SH-SY5Y (cell line): ENCODE measurements around the gene LARGE1.

Experiments used
- GATA2 ChIP-seq: IDR thresholded peaks from 2 replicates; pipeline ENCODE4 v1.6.1; 2011; ENCODE audit warnings: mild to moderate bottlenecking, low read depth, low read length
- GATA3 ChIP-seq: IDR thresholded peaks from 2 replicates; pipeline ENCODE4 v1.6.1; 2011; ENCODE audit warnings: low read depth, mild to moderate bottlenecking, low read length, moderate library complexity

LARGE1 gene

GRCh38 chr22:33300165-33300564 lies 620.1 kb downstream of the LARGE1 start:
- no peak for TF ChIP-seq GATA3
- TF ChIP-seq GATA2, result no peak

- TF ChIP-seq GATA3, result no peak
- no peak for TF ChIP-seq GATA2
Observed at GRCh38 chr22:33299245-33299956, 620.9 kb downstream of the LARGE1 start.

DNA sequence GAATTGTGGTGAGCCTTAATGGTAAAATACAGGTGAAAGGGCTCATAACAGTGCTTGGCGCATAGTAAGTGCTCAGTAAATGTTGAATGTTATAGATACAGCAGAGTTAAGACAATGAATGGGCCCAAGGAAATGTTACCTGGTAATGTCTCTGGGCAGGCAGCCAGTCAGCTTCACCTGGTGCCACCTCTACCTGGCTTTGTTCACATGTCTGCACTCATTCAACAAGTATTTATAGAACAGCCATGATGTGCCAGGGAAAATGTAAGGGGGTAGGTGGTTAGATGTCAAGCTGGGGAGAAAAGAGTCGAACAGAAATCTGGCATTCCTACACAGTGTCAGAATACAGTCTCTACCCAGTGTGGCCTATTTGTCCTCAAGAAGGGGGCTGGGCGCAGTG lies 623.3 kb downstream of the LARGE1 start:
- no peak for TF ChIP-seq GATA2
- TF ChIP-seq GATA3, result no peak

- TF ChIP-seq GATA3, result no peak
- TF ChIP-seq GATA2, result no peak
Observed at GRCh38 chr22:33288078-33288477, 632.2 kb downstream of the LARGE1 start.

- no peak for TF ChIP-seq GATA2
- TF ChIP-seq GATA3, result no peak
Observed at GRCh38 chr22:33275073-33275443, 645.2 kb downstream of the LARGE1 start.

DNA sequence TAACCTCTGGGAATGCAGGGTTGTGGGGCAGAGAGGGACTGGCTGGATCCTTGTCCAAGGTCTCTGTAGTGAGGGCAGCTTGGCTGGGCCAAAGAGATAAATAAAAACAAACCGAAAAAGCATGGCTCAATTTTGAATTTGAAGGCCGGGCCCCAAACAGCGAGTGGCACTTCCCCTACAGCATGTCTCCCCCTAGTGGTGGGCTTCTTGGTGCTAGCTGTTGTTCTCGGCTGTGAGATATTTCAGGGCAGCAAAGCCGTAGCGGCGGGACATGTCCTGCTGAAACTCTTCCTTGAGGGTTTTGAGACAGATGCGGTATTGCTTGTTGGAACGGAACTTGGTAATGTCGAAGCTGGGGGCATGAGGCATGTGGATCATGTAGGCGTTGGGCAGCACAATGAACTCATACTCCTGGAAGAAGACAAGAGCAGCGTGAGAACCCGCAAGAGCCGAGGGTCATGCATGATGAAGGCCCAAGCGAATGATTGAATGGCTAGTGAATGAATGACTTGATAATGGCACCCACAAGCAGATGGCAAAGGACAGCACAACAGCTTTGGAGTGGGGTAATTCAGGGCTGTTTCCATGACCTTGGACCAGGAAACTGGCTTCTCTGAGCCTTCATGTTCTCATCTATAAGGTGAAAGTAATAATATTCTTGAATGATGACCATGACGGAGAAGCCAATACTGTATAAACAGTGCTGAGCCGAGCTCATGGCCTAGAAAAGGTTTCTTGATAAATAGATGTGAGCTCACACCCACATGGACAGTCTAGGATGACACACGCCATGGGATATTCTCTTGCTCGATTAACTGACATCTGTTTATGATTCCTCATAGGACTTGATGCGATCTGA lies 645.8 kb downstream of the LARGE1 start:
- no peak for TF ChIP-seq GATA2
- TF ChIP-seq GATA3, result no peak

- TF ChIP-seq GATA2, result no peak
- no peak for TF ChIP-seq GATA3
Observed at GRCh38 chr22:33272871-33273270, 647.4 kb downstream of the LARGE1 start.

DNA sequence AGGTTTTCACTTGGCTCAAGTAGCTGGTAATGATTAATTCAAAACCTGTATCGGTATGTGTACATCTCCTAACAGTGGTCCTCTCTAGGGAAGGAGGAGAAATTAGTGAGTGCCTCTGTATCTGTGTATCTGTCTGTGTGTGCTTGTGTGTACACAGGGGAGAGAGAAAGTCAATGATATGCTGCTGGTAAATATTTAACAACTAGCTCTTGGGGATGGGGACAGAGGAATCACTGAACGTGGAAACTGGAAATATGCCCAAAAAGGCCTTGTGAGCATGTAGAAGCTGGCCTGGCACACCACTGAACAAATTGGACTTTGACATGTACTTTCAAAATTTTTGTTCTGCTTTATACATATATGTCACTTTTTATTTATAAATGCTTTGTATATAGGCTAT lies 648.1 kb downstream of the LARGE1 start:
- no peak for TF ChIP-seq GATA2

- no peak for TF ChIP-seq GATA3
- TF ChIP-seq GATA2, result no peak
Observed at GRCh38 chr22:33271390-33272161, 648.7 kb downstream of the LARGE1 start.

GRCh38 chr22:33270596-33270995 lies 649.7 kb downstream of the LARGE1 start:
- TF ChIP-seq GATA2, result no peak
- no peak for TF ChIP-seq GATA3

DNA sequence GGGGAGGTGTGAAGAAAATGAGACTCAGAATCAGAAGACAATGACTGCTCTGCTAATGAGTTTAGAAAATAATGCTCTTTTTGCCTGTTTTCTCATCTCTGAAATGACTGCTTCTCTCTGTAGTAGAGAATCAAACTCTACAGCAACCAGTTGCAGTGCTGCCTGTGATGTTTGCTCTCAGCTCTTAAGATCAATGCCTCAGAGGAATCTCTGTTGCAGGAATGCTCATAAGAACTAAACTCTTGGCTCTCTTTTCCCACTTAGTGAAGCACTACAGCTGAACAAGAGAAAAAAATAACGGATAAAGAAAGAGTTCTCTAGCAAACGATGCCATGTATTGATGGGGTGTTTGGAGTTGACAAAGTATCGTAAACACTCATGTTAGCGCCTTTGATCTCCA lies 658.6 kb downstream of the LARGE1 start:
- TF ChIP-seq GATA2, result no peak
- TF ChIP-seq GATA3, result no peak

- no peak for TF ChIP-seq GATA2
- no peak for TF ChIP-seq GATA3
Observed at GRCh38 chr22:33260498-33260897, 659.8 kb downstream of the LARGE1 start.

DNA sequence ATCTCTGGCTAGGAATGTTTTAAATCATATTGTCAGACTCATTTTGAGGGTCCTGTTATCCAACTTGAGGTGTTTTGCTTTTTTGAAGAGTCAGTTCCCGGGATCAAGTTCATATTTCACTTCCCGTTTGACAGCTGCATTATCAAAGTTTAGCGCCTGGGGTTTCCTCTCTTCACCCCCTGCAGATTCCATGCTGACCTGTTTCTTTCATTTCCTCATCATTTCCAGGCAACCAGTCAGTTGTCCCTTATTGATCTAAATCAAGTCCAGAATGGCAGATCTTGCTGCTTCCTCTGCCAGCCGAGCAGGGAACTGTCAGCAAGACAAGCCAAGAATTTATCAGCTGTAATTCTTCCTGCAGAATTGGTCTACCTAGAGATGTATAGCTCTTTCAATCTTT lies 664.5 kb downstream of the LARGE1 start:
- TF ChIP-seq GATA2 (no peak), GATA3 (no peak)

DNA sequence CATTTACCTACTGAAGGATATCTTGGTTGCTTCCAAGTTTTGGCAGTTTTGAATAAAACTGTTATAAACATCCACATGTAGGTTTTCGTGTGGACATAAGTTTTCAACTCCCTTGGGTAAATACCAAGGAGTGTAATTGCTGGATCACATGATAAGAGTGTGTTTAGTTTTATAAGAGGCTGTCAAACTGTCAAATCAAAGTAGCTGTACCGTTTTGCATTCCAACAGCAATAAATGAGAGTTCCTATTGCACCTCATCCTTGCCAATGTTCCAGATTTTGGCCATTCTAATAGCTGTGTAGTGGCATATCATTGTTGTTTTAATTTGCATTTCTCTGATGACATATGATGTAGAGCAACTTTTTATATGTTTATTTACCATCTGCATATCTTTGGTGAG lies 671.3 kb downstream of the LARGE1 start:
- TF ChIP-seq GATA2 (no peak), GATA3 (no peak)
